GM18508 (cell line): ENCODE measurements around the gene CD248.

Experiments
- ATAC-seq: cut with Tn5 transposase; IDR thresholded peaks from one replicate; pipeline ENCODE4 v1.9.1; 2021; ENCODE audit warnings: moderate number of reproducible peaks; ENCODE audit not compliant: insufficient read depth, unreplicated experiment

The CD248 gene

GRCh38 chr11:66291706-66292542 is 24.9 kb downstream of the CD248 start, which contains the start of gene TMEM151A:
Gene TMEM151A (plus strand): TSS chr11:66291894. CDS start chr11:66292014, 120 bp downstream.
- no peak for ATAC-seq

- no peak for ATAC-seq
Measured at GRCh38 chr11:66291303-66291705, 25.5 kb downstream of the CD248 start.

- no peak for ATAC-seq
Measured at GRCh38 chr11:66290330-66290621, 26.6 kb downstream of the CD248 start.

GRCh38 chr11:66289548-66290329 is 27.1 kb downstream of the CD248 start:
- ATAC-seq = peak; percentile 11

- peak; percentile 72 for ATAC-seq
Measured at GRCh38 chr11:66288671-66289547, 27.9 kb downstream of the CD248 start, which contains the start of gene YIF1A. Gene YIF1A (minus strand): TSS chr11:66289143. CDS start chr11:66288985, 158 bp downstream.

GRCh38 chr11:66287889-66288670 is 28.8 kb downstream of the CD248 start:
- no peak for ATAC-seq

- no peak for ATAC-seq
Measured at GRCh38 chr11:66287211-66287888, 29.5 kb downstream of the CD248 start.

GRCh38 chr11:66286699-66287098 is 30.1 kb downstream of the CD248 start:
- no peak for ATAC-seq

GRCh38 chr11:66285250-66285947 is 31.4 kb downstream of the CD248 start:
- ATAC-seq = no peak

- no peak for ATAC-seq
Measured at GRCh38 chr11:66284526-66285078, 32.2 kb downstream of the CD248 start.

GRCh38 chr11:66283461-66284105 is 33.3 kb downstream of the CD248 start:
- ATAC-seq = no peak

GRCh38 chr11:66282468-66283455 is 34.1 kb downstream of the CD248 start:
- ATAC-seq = no peak

- ATAC-seq = no peak
Measured at GRCh38 chr11:66281776-66282467, 34.9 kb downstream of the CD248 start.

- ATAC-seq = no peak
Measured at GRCh38 chr11:66281001-66281400, 35.8 kb downstream of the CD248 start.

- ATAC-seq = no peak
Measured at GRCh38 chr11:66280428-66280827, 36.4 kb downstream of the CD248 start.

GRCh38 chr11:66279092-66279734 is 37.6 kb downstream of the CD248 start:
- ATAC-seq = no peak
